ENCODE results near the gene LDLRAD3. TPM values are rescaled to one million over a fixed set of nuclear protein-coding genes. Genes with fewer than 3 reads are reported as not detected.

The LDLRAD3 gene
- total and polyA plus RNA-seq, 10 donors = 1.5 to 9.6 (median 8.1) TPM

DNA sequence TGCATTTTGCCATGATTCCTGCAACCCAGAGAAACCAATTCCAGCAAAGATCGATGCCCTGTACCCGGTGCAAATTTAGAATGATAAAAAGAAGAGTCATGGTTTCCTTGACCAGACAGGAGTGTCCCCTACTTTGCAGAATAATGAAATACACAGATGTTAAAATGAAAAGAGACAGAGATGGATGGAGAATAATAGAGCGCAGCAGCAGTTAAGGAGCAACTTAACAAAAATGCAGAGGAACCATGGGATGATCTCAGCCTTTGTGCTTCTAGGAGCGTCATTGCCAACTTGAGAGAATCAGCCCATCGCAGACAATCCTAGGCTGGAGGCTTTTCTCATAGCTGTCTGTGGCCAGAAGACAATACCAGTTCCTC is 127.1 kb downstream of the LDLRAD3 start:
- WGBS, 5 donors = 68 to 94% (median 92%) methylated on average over 5 of the region's 5 CpGs
- Histone ChIP-seq H3K27me3 (replicated peaks in 1 of 7) (peaks cover 0 to 5% (median 0%) of the 10 kb centered on the region in 7 donors), H3K27ac (no peak overlapping the region), H3K9me3 (peaks cover 0 to 21% (median 13%) of the 10 kb centered on the region in 8 donors), H3K36me3 (no peaks in the 10 kb centered on the region), H3K4me1 (peaks cover 0 to 9% (median 0%) of the 10 kb centered on the region in 6 donors), H3K4me3 (no peak overlapping the region)
- DNase-seq = no peak
- intact Hi-C loops (cut with DNase I; ENCODE audit: low total_unique reads) = no loop called here
- TF ChIP-seq POLR2A (IDR thresholded peaks at IDR 0.05) (no peak), POLR2AphosphoS5 (IDR thresholded peaks at IDR 0.05) (no peak)
- TF ChIP-seq, protein P1, sequence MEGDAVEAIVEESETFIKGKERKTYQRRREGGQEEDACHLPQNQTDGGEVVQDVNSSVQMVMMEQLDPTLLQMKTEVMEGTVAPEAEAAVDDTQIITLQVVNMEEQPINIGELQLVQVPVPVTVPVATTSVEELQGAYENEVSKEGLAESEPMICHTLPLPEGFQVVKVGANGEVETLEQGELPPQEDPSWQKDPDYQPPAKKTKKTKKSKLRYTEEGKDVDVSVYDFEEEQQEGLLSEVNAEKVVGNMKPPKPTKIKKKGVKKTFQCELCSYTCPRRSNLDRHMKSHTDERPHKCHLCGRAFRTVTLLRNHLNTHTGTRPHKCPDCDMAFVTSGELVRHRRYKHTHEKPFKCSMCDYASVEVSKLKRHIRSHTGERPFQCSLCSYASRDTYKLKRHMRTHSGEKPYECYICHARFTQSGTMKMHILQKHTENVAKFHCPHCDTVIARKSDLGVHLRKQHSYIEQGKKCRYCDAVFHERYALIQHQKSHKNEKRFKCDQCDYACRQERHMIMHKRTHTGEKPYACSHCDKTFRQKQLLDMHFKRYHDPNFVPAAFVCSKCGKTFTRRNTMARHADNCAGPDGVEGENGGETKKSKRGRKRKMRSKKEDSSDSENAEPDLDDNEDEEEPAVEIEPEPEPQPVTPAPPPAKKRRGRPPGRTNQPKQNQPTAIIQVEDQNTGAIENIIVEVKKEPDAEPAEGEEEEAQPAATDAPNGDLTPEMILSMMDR (IDR thresholded peaks at IDR 0.05 in 8 of 11, conservative IDR thresholded peaks at IDR 0.05 in 3 of 11) = no peak

DNA sequence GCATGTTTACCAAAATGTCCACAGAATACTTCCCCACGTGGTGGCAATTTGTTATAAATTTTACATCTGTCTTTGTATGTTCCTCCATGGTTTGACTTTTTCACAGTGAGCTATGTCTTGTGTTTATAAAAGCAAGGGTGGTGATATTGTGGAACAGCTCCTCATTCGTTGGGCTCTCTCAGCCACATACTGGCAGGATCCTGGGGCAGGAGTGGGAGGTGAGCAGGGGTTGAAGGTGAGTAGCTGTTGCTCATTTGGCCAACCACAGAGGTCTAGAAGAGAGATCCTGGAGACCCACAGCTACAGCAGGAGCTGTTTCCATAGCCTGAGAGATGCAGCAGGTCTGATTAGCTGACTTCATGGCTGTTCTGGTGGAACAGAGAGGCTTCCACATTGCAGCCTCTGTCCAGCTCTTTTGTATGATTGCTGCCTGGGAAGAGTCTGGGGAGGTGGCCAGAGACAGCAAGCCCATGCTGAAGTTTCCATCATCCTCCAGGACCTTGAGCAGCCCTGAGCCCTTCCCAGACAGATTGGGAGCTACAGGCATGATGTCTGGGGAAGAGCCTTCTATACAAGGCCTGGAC is 128.1 kb downstream of the LDLRAD3 start:
- Histone ChIP-seq H3K27ac (no peak overlapping the region), H3K27me3 (replicated peaks in 1 of 7) (peaks cover 0 to 5% (median 0%) of the 10 kb centered on the region in 7 donors), H3K36me3 (no peaks in the 10 kb centered on the region), H3K4me3 (no peak overlapping the region), H3K9me3 (peaks cover 0 to 18% (median 7%) of the 10 kb centered on the region in 8 donors), H3K4me1 (peaks cover 0 to 9% (median 0%) of the 10 kb centered on the region in 6 donors)
- WGBS, 5 donors = 44 to 77% (median 60%) methylated on average over 2 of the region's 2 CpGs
- intact Hi-C loops (cut with DNase I; ENCODE audit: low total_unique reads) = no loop called here
- DNase-seq = no peak
- TF ChIP-seq POLR2A (IDR thresholded peaks at IDR 0.05) (no peak), POLR2AphosphoS5 (IDR thresholded peaks at IDR 0.05) (no peak)
- TF ChIP-seq, protein P1 (IDR thresholded peaks at IDR 0.05 in 8 of 11, conservative IDR thresholded peaks at IDR 0.05 in 3 of 11) = no peak

DNA sequence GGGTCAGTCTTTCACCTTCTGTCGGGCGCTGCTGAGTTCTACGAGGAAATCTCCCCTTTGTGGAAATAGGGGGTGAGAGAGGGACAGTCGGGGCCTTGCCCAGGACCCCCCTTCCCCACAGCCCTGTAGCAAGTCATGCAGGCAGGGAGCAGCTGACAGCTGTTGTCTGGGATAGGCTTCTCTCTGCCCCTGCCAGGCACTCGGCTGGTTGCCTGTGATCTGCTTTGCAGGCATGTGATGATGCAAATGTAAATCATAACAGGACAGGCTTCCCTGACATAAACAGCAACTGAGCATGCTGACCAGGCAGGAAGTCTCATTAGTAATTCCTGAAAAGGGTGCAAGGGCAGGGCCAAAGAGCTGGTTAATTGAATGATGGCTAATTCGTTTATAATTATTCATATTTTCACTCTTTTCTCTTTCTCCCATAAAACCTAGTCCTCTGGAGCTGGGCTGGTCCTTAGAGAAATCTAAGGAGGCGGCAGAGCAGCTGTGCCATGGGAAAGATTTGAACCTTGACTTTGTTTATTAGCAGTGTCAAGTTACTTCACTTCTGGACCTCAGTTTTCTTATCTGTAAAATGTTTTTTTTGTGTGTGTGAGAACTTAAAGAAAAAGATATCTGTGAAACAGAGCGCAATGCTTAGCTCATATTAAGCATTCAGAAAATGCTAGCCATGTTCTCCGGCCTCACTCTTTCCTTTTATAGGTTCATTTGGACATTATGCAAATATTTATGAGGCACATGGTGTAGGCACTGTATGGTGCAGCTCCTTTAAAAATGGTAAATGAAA is 129.7 kb downstream of the LDLRAD3 start:
- peaks cover 0 to 11% (median 0%) of the 10 kb centered on the region in 8 donors for H3K9me3 ChIP-seq
- H3K4me3 ChIP-seq = no peak overlapping the region
- DNase-seq = no peak
- peaks cover 0 to 9% (median 0%) of the 10 kb centered on the region in 6 donors for H3K4me1 ChIP-seq
- H3K27me3 ChIP-seq (replicated peaks in 1 of 7) = peaks cover 0 to 5% (median 0%) of the 10 kb centered on the region in 7 donors
- H3K36me3 ChIP-seq = no peaks in the 10 kb centered on the region
- intact Hi-C loops (cut with DNase I; ENCODE audit: low total_unique reads) = no loop called here
- peak in 2 of 3 donors; percentile 24 to 45 for TF ChIP-seq POLR2AphosphoS5 (IDR thresholded peaks at IDR 0.05)
- TF ChIP-seq, protein P1 (IDR thresholded peaks at IDR 0.05 in 8 of 11, conservative IDR thresholded peaks at IDR 0.05 in 3 of 11) = no peak
- 50 to 67% (median 65%) methylated on average over 9 of the region's 9 CpGs for WGBS, 5 donors
- peak overlapping the region in 6 of 8 donors; percentile 33 to 64 (median 48) for H3K27ac ChIP-seq

DNA sequence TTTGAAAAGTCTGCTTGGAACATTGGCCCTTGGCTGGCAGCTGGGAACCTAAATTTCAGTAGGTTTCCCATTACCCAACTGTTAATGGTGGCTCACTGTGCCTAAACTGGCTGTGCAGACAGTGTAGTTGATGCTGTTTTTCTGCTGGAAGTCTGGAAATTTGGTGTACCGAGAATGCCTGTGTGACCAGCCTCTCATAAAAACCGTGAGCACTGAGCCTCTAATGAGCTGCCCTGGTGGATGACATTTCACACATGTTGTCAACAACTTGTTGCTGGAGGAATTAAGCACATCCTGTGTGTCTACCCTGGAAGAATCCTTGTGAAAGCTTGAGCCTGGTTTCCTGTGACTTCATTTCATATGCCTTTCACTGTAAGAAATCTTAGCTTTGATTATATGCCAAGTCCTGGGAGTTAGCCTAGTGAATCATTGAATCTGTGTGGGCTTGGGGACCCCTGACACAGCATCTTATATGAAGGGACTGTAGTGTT is 131.1 kb downstream of the LDLRAD3 start:
- Histone ChIP-seq H3K9me3 (peaks cover 0 to 11% (median 0%) of the 10 kb centered on the region in 8 donors), H3K27ac (peak overlapping the region in 6 of 8 donors; percentile 33 to 64 (median 51))
- TF ChIP-seq POLR2A (IDR thresholded peaks at IDR 0.05) (no peak), POLR2AphosphoS5 (IDR thresholded peaks at IDR 0.05) (peak in 1 of 3 donors; percentile 30)

More for the DNA sequence above, 131.1 kb downstream of the LDLRAD3 start:
- peaks cover 0 to 9% (median 0%) of the 10 kb centered on the region in 6 donors for H3K4me1 ChIP-seq
- H3K36me3 ChIP-seq = no peaks in the 10 kb centered on the region
- no peak for DNase-seq
- H3K4me3 ChIP-seq = no peak overlapping the region
- H3K27me3 ChIP-seq (replicated peaks in 1 of 7) = peaks cover 0 to 5% (median 0%) of the 10 kb centered on the region in 7 donors
- WGBS, 5 donors = 34 to 89% (median 69%) methylated on average over 2 of the region's 2 CpGs
- intact Hi-C loops (cut with DNase I; ENCODE audit: low total_unique reads) = no loop called here

Measured in spleen (tissue), 11 donors.